Esophagus squamous epithelium (tissue), 4 donors: ENCODE data around the gene NR3C2.

Experiments used
- POLR2A ChIP-seq, 4 donors: fragments of 450-650 bp; IDR thresholded peaks; one replicate each; pipeline ENCODE4 v1.6.1; 2017; ENCODE audit warnings: antibody characterized with exemption in 4 of 4, mild to moderate bottlenecking in 4 of 4, moderate library complexity in 3 of 4
- TF ChIP-seq, protein P1 (sequence below), 6 experiments: fragments of 450-650 bp in 4 of 6; fragments of 200-600 bp in 2 of 6; sonication (generic) in 2 of 6; IDR thresholded peaks; one replicate each; pipeline ENCODE4 v1.5.1; 2016 to 2019; ENCODE audit warnings: antibody characterized with exemption in 6 of 6, mild to moderate bottlenecking in 4 of 6, moderate library complexity in 4 of 6

DNA sequence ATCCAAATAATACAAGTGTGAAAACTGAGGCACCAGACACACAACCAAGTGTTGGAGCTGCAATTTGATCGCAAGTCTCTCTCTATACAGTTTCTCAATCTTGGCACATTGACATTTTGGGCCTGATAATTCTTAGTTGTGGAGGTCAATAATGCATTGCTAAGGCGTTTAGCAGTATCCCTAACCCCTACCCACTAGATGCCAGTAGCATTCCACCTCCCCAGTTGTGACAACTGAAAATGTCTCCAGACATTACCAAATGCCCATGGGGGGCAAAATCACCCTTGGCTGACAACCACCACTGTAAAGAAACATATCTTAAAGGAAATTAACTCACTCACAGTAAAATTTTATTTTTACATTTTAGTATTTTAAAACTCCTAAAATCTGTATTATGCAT is 4.2 kb downstream of the NR3C2 start:
- TF ChIP-seq, protein P1, sequence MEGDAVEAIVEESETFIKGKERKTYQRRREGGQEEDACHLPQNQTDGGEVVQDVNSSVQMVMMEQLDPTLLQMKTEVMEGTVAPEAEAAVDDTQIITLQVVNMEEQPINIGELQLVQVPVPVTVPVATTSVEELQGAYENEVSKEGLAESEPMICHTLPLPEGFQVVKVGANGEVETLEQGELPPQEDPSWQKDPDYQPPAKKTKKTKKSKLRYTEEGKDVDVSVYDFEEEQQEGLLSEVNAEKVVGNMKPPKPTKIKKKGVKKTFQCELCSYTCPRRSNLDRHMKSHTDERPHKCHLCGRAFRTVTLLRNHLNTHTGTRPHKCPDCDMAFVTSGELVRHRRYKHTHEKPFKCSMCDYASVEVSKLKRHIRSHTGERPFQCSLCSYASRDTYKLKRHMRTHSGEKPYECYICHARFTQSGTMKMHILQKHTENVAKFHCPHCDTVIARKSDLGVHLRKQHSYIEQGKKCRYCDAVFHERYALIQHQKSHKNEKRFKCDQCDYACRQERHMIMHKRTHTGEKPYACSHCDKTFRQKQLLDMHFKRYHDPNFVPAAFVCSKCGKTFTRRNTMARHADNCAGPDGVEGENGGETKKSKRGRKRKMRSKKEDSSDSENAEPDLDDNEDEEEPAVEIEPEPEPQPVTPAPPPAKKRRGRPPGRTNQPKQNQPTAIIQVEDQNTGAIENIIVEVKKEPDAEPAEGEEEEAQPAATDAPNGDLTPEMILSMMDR (IDR thresholded peaks at IDR 0.05) = no peak
- no peak for TF ChIP-seq POLR2A (IDR thresholded peaks at IDR 0.05)
